ENCODE results near the gene GRAP2.

GRCh38 chr22:40015358-40015976, 114.6 kb downstream of the GRAP2 start:
- TF ChIP-seq, protein P1, sequence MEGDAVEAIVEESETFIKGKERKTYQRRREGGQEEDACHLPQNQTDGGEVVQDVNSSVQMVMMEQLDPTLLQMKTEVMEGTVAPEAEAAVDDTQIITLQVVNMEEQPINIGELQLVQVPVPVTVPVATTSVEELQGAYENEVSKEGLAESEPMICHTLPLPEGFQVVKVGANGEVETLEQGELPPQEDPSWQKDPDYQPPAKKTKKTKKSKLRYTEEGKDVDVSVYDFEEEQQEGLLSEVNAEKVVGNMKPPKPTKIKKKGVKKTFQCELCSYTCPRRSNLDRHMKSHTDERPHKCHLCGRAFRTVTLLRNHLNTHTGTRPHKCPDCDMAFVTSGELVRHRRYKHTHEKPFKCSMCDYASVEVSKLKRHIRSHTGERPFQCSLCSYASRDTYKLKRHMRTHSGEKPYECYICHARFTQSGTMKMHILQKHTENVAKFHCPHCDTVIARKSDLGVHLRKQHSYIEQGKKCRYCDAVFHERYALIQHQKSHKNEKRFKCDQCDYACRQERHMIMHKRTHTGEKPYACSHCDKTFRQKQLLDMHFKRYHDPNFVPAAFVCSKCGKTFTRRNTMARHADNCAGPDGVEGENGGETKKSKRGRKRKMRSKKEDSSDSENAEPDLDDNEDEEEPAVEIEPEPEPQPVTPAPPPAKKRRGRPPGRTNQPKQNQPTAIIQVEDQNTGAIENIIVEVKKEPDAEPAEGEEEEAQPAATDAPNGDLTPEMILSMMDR (IDR thresholded peaks at IDR 0.05) = no peak
- TF ChIP-seq POLR2AphosphoS5 (IDR thresholded peaks at IDR 0.05; ENCODE audit: low read depth, low read length) (no peak), REST (IDR thresholded peaks at IDR 0.05; ENCODE audit: insufficient read depth in 1 of 2, low read depth in 2 of 2, low read length in 1 of 2) (no peak), TCF7L2 (IDR thresholded peaks at IDR 0.05; ENCODE audit: low read depth, low read length) (no peak)

Measured in Panc1 (cell line).